ENCODE data around the gene USP30. TPM values are rescaled to one million over a fixed set of nuclear protein-coding genes. Genes with fewer than 3 reads are reported as not detected.
A peak's percentile ranks its signal among the peaks of the same experiment; 100 is the strongest.

Gene USP30
- total RNA-seq, 1 donor from 2014 or later: 10.0 TPM

GRCh38 chr12:109098183-109098604 is 45.8 kb downstream of the USP30 start:
- ATAC-seq: peak; percentile 61

GRCh38 chr12:109098651-109099050 is 46.3 kb downstream of the USP30 start:
- no peak for ATAC-seq

- ATAC-seq: no peak
Observed at GRCh38 chr12:109099431-109100020, 47.1 kb downstream of the USP30 start.

- no peak for ATAC-seq
Observed at GRCh38 chr12:109100741-109101140, 48.4 kb downstream of the USP30 start.

GRCh38 chr12:109102491-109102890 is 50.1 kb downstream of the USP30 start:
- ATAC-seq: no peak

GRCh38 chr12:109105176-109105575 is 52.8 kb downstream of the USP30 start:
- no peak for ATAC-seq

GRCh38 chr12:109109746-109110350 is 57.5 kb downstream of the USP30 start:
- no peak for ATAC-seq

- peak; percentile 94 for ATAC-seq
Observed at GRCh38 chr12:109110988-109111495, 58.7 kb downstream of the USP30 start.

GRCh38 chr12:109112720-109113465 is 60.5 kb downstream of the USP30 start:
- ATAC-seq: no peak

GRCh38 chr12:109113661-109114321 is 61.4 kb downstream of the USP30 start:
- no peak for ATAC-seq

- no peak for ATAC-seq
Observed at GRCh38 chr12:109114644-109115043, 62.3 kb downstream of the USP30 start.

- ATAC-seq: no peak
Observed at GRCh38 chr12:109115404-109115757, 63.0 kb downstream of the USP30 start.

GRCh38 chr12:109115758-109116610 is 63.6 kb downstream of the USP30 start, which contains the start of gene ACACB:
Gene ACACB (plus strand): TSS chr12:109116587. CDS start chr12:109139406, 22,819 bp downstream.
- ATAC-seq: peak; percentile 15

GRCh38 chr12:109116611-109116949 is 64.2 kb downstream of the USP30 start:
- ATAC-seq: no peak

GRCh38 chr12:109120095-109120494 is 67.7 kb downstream of the USP30 start:
- no peak for ATAC-seq

GRCh38 chr12:109120557-109120956 is 68.2 kb downstream of the USP30 start:
- no peak for ATAC-seq

- no peak for ATAC-seq
Observed at GRCh38 chr12:109121346-109121880, 69.0 kb downstream of the USP30 start.

GRCh38 chr12:109124878-109125648 is 72.7 kb downstream of the USP30 start:
- ATAC-seq: no peak

- ATAC-seq: no peak
Observed at GRCh38 chr12:109125791-109126190, 73.4 kb downstream of the USP30 start.

GRCh38 chr12:109126784-109127183 is 74.4 kb downstream of the USP30 start:
- ATAC-seq: no peak
